ENCODE measurements around the gene PARN.
"Not testable (repeated sequence)": the region's sequence is repeated elsewhere in the genome, so short reads cannot be mapped to it uniquely, and the experiment has no call there.

PARN gene

DNA sequence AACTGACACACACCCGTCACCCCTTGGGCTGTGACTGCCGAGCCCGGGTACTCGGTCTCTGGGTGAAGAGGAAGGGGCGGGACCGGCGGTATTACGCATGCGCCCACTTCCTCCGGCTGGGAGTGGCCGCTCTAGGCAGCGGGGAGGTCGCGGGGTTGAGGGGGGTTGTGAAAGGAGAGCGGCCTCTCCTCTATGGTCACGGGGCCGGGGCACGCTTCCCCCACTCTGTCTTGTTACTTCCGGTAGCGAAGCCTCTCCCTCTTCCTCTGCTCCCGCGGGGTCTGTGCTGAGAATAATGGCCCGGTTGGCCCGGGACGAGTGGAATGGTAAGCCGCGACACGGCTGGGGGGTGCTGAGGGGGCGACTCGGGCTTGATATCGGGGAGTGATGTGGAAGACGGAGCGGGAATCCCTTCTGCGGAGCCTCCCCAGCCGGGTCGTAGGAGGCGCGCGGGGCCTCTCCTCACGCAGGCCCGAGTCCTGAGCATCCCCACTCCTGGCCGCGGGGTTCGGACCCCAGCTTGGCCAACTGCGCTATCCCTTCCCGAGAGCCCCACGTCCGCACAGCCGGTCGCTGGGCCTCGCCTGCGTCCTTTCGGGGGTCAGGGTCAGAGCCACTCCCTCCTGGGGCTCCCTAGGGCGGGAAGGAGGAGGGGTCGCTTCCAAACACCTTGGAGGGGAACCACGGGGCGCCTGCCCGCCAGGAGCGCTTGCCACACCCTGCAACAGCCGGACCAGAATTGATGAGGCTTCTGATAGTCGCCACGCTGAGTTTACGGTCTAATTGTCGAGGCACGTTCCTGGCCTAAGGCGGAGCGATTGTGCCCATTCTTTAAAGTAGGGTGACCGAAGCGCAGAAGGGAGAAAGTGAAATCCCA, 2.9 kb upstream of the PARN start, which contains the start of gene BFAR:
Gene BFAR (plus strand): TSS at position 259 of the 877 bp plus-strand sequence. CDS start 11,396 bp downstream, outside the sequence.
- peak; percentile 98 for DNase-seq (ENCODE audit: low spot score)

DNA sequence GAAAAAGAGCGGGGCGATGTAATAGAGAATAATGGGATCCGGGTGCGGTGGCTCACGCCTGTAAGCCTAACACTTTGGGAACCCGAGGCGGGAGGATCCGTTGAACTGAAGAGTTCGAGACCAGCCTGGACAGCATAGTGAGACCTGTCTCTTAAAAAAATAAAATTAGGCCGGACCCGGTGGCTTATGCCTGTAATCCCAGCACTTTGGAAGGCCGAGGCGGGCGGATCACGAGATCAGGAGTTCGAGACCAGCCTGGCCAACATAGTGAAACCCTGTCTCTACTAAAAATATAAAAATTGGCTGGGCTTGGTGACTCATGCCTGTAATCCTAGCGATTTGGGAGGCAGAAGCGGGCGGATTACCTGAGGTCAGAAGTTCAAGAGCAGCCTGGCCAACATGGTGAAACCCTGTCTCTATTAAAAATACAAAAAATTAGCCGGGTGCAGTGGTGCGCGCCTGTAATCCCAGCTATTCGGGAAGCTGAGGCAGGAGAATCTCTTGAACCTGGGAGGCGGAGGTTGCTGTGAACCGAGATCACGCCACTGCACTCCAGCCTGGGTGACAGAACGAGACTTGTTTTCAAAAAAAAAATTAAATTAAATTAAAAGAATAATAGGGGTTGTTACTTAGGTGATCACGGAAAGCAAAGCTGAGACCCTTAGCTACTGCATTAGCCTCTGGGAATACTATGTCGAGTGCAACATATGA, 715 bp upstream of the PARN start:
- DNase-seq (ENCODE audit: low spot score) = not testable (repeated sequence)

DNA sequence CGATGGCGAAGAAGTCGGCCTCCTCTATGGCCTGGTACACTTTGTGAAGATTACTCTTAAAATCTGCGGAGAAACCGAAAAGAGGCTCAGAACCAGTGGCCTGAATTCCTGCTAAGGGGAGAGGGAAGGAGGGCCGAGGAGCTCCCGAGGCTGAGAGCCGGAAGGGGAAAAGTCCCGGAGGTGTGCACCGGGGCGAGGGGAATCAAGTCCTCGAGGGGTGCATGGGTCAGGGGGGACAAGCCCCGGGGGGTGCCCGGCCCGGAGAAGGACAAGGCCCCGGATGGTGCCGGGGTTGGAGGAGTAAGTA, 495 bp downstream of the PARN start:
- peak; percentile 24 for DNase-seq (ENCODE audit: low spot score)

DNA sequence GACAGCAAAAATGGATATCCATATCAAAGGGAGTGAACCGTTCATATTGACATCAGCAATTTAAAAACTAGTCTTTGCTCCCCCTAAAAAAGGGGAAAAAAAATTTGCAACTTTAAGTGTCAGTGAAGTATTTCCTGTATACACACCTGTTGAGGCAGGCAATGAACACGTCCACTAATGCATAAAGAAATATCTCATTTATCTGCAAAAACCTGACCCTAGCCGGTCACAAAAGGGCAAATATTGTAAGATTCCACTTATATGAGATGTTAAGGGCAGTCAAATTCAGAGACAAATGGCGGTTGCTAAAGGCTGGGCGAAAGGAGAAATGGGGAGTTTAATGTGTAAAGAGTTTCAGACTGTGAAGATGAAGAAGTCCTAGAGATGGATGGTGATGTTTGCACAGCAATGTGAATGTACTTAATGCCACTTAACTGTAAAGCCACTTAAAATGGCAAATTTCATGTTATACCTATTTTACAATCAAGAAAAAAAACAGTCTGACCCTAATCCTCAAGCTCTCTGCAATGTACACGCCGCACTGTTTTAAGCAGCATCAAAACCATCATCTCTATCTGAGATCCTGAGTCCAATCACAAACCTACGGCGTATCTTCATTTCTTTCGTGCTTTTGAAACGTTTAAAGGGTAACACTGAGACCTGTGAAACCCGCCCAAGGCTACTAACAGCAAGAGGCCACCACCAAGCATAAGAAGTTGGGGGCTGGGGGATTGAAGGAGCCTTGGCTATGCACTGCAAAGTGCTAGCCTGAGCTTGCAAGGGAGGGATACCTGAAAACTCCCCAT, 1.1 kb downstream of the PARN start:
- DNase-seq (ENCODE audit: low spot score) = no peak

DNA sequence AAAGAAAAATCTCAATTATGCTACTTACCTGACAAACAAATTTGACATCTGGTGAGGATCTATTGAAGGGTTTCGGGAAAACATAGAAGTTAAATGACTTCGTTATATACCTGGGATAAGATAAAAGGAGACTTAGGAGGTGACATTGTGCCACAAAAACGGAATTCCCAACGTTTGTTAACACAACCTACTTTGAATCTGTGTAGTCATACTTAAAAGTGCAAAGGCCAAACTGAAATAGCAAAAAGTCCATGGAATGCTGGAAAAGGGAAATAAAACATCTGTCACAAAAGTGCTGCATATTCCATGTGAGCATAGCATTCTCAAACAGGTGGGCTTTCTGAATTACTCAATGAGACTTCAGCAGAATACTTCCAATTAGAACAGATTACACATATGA, 3.0 kb downstream of the PARN start:
- no peak for DNase-seq (ENCODE audit: low spot score)

DNA sequence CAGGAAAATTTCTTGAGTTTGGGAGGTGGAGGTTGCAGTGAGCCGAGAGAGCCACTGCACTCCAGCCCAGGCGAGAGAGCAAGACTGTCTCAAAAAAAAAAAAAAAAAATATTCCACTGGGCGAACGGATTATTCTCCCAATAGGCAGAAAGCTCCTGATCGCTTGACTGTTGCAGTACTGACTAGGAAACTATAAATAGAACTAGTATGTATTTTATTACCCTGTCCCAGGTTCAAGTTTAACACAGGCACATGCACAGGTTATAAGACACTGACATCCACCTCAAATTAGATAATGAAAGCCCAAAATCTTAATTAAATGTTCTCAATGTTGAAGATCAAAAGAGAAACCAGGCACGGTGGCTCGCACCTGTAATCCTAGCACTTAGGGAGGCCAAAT, 11.5 kb downstream of the PARN start:
- no peak for DNase-seq (ENCODE audit: low spot score)

DNA sequence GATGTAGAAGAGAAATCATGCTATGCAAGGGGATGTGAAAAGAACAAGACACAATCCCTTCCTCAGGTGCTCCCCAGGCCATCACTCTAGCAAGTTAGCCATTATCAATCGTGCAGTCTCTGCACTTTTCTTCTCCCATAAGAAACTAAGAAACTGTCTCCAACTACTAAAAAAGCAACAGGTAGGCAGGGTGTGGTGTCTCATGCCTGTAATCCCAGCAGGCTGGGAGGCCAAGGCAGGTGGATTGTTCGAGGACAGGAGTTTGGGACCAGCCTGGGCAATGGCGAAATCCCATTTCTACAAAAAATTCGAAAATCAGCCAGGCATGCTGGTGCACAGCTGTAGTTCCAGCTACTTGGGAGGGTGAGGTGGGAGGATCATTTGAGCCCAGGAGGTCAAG, 13.8 kb downstream of the PARN start:
- DNase-seq (ENCODE audit: low spot score) = no peak

DNA sequence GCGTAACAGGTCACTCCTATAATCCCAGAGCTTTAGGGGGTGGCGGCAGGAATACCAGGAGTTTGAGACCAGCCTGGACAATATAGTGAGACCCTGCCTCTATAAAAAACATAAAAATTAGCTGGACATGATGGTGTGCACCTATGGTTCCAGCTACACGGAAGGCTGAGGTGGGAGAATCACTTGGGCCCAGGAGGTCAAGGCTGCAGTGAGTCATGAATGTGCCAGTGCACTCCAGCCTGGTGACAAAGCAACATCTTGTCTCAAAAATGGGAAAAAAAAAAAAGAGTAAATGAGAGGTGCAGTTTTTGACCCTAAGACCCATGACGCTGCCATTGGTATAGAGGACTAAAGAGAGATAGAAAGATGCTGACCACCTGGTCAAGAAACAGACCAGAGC, 16.1 kb downstream of the PARN start:
- DNase-seq (ENCODE audit: low spot score) = no peak

DNA sequence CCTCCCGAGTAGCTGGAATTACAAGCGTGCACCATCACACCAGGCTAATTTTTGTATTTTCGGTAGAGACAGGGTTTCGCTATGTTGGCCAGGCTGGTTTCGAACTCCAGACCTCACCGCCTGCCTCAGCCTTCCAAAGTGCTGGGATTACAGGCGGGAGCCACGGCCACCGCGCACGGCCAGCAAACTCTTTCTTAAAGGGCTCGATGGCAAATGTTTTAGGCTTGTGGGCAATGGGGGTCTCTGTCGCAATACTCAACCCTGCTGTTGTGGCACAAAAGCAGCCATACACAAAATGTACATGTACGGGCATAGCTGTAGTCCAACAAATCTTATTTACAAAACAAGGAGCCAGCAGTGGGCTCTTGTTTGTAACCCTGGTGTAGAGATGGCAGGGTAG, 18.4 kb downstream of the PARN start:
- no peak for DNase-seq (ENCODE audit: low spot score)

DNA sequence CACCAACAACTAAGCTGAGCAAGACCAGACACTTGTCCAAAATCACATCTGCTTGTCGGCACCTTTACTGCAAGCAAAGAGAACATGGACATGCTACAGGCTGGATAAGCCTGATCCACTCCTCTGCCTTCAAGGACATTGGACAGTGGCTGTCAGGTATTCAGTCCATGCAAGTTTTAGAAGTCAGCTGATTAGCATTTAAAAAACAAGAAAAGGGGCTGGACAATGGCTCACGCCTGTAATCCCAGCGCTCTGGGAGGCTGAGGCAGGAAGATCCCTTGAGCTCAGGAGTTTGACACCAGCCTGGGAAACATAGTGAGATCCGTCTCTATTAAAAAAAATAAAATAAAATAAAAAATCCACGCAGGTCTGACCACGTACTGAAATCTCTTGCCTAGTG, 20.3 kb downstream of the PARN start:
- no peak for DNase-seq (ENCODE audit: low spot score)

DNA sequence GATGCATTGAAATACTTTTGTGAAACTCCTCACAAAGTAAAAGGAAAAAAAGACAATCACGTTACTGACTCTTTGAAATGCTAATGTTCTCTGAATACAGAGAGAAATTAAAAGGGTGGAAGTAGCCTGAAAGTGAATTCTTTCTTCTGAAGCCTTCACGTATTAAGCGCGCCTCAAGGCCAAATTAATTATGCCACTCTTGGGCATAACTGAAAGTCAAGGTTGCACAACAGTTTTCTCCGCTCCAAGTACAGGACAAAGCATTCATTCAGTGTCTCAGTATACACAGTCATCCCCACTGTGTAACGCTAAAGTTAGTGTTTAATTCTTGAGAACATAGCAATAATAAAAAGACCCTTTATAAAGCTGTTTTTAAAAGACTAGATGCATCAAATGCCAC, 21.5 kb downstream of the PARN start:
- DNase-seq (ENCODE audit: low spot score) = no peak

DNA sequence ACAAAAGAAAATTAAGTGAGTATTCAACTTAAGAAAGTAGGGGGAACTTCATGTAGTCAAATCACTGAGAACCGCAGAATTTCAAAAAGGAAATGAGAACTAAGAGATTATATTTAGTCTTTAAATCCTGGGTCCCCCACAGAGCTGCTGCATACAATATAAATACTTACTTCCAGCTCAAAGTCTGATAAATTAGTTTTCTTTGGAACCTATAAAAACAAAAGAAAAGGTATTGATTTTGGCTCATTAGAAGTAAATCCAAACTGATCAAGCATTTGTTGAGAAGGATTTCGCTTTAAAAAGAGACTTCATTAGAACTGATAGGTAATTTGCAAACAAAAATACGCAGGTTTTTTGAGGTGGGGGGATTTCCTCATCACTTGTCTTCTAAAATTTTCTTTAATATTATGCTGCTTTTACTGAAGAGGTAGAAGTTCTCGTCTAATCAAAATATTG, 21.9 kb downstream of the PARN start:
- no peak for DNase-seq (ENCODE audit: low spot score)

DNA sequence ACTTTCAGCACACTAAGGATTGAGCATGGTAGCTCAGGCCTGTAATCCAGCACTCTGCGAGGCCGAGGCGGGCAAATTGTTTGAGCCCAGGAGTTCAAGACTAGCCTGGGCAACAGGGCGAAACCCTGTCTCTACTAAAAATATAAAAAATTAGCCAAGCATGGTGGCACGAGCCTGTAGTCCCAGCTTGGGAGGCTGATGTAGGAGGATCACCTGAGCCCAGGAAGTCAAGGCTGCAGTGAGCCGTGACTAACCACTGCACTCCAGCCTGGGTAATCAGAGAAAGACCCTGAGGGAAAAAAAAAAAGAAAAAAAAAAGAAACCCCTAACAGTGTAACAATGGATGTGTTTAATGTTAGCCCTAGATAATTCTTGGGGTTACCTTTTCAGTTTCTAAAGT, 24.0 kb downstream of the PARN start:
- DNase-seq (ENCODE audit: low spot score) = no peak

DNA sequence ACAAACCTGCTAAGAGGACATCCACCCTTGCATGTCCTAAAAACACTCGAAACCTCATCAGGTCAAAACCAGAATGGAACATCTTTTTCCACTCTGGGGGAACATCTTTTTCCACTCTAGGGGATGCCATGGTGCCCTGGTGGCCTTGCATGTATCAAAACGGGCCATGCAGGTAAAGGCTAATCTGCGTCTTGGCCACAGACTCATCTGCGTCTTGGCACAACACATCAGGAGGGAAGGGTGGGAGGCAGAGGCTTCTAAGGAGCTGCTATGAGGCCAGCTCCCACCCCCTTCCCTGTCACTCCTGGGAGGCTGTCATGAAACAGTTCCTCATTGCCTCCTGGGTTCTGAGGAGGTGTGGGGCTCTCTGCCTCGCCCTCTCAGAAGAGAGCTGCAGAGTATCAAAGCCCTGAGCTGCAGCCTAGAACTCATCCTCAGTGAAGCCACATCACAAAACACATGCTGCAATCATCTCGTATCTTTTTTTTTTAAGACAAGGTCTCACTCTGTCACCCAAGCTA, 27.6 kb downstream of the PARN start:
- no peak for DNase-seq (ENCODE audit: low spot score)

DNA sequence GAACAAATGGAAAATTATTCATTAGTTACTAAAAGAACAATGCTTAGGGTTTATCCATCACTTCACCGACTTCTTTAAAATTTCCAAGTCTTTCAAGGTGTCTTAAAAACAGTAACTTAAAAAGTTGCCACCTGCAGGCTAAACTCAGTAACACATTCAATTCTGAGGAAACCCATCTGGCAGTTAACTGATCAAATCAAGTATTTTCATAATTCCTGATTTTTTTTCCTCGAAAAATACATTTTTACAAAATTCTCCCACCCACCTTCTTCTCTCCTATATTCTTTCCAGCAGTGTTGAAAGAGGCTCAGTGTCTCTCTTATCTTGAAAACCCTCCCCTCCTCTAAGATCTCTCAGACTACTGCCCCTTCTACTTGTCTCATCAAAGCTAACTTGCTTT, 29.9 kb downstream of the PARN start:
- DNase-seq (ENCODE audit: low spot score) = peak; percentile 23

DNA sequence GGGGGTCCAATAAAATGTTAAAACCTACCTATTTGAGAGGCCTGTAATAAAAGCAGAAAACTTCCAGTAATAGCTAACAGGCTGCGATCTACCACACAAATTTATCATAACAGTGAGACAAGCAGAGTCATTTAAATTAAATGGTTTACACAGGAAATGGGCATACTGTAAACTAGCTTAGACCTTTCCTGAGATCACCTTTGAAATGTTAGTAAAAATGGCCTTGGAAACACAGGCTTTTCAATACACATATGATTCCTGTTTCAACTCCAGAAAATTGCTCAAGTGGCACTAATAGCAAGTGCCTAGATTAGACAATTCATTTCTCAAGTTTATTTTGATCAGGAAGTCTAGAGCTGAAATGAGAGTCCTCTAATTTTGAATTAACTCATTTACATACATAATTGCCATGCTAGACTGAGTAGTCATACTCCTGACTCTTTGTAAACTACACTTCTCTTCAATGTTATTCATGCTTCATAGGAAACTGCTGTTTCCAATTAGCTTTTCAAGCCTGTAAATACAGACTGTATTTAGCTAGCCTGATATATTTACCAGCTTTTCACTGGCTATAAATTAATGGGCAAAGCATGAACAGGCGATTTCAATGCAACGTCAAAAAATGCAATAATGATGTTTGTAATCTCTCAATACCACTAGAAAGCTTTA, 43.3 kb downstream of the PARN start:
- DNase-seq (ENCODE audit: low spot score) = no peak

DNA sequence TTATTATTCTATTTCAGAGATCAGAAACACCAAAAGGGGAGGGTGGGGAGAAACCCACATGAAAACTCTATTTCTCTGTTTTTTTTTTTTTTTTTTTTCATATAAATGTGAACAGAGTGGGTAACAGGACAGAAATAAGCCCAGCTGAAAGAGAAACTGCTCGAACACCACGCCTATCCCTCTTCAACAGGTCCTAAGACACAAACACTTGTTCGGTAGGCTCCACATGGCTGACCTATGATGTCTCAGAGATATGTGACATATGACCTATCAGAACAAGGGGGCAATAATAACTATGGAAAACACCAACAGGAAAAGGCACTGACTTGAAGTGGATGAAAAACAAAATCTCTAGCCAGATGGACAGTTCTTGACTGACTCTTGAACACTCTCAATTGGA, 44.8 kb downstream of the PARN start:
- DNase-seq (ENCODE audit: low spot score) = no peak

DNA sequence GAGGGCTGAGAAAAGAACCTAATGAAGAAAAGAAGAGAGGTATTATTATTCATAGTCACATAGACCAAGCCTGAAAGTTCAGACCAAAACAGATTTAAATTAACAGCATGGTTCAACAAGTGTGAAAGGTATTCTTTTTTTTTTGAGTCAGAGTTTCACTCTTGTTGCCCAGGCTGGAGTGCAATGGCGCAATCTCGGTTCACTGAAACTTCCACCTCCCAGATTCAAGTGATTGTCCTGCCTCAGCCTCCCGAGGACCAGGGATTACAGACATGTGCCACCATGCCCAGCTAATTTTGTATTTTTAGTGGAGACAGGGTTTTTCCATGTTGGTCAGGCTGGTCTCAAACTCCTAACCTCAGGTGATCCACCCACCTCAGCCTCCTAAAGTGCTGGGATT, 49.1 kb downstream of the PARN start:
- DNase-seq (ENCODE audit: low spot score) = not testable (repeated sequence)

DNA sequence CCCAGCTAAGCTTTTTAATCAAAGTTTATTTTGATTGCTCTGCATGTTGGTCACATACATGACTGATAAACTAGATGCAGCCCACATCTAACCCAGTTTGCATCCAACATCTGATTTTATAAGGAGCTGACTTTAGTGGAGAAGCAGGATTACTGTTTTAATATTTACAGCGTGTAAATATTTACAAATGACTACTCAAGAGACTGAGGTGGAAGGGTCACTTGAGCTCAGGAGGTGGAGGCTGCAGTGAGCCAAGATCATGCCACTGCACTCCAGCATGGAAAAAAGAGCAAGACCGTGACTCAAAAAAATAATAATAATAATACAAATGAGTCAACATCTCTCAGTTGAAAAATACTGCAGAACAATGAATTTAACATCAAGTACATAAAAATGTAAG, 50.8 kb downstream of the PARN start:
- no peak for DNase-seq (ENCODE audit: low spot score)

DNA sequence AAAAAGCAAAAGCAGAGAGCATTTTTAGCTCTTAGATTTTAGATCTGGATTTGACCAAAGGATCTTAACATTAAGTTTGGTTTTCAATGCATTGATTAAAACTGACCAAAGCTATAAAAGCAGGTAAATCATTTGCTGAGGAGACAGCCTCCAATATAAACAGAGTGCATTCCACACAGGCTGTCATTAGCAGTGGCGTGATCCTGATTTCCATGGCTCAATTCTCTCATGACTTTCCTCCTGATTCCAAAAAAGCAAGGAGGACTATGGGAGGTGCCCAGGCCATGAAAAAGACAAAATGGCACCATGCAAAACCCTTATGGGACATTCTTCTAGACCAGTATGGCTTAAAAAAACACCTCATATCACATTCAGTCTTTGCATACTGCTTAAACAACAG, 53.5 kb downstream of the PARN start:
- no peak for DNase-seq (ENCODE audit: low spot score)

DNA sequence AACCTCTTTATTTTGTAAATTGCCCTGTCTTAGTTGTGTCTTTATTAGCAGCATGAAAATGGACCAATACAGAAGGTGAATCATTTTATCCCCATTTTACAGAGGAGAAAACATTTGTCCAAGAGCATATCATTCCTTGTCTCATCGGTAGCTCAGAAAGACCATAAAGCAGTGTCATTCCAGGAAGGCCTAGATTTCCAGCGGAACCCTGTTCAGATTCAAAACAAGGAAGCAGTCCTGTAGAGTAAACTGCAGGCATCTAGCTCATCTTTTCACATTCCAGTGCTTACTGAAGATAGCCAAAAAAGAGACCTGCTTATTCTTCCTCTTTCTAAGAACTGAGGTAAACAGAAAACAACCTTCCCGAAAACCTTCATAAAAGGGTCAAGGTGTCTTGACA, 54.0 kb downstream of the PARN start:
- no peak for DNase-seq (ENCODE audit: low spot score)
